Progenitor cell of endocrine pancreas (in vitro differentiated cells): ENCODE results near the gene SPTBN4. TPM values are rescaled to one million over a fixed set of nuclear protein-coding genes. Genes with fewer than 3 reads are reported as not detected.
"Not testable (repeated sequence)": the region's sequence is repeated elsewhere in the genome, so short reads cannot be mapped to it uniquely, and the experiment has no call there.

ENCODE experiments used
- DNase-seq: peaks from one replicate; pipeline ENCODE4 v3.0.0; 2021; ENCODE audit warnings: low spot score; ENCODE audit not compliant: unreplicated experiment
- H3K27ac Mint-ChIP-seq: 2 replicates; pipeline ENCODE4 v1.8.0; 2021; ENCODE audit warnings: mild to moderate bottlenecking, moderate library complexity, mixed read lengths
- H3K27me3 Mint-ChIP-seq: 2 replicates; pipeline ENCODE4 v1.8.0; 2021; ENCODE audit warnings: mixed read lengths
- H3K36me3 Mint-ChIP-seq: 2 replicates; pipeline ENCODE4 v1.8.0; 2022; ENCODE audit warnings: mixed read lengths; ENCODE audit not compliant: insufficient read depth
- H3K4me1 Mint-ChIP-seq: 2 replicates; pipeline ENCODE4 v1.8.0; 2021; ENCODE audit warnings: low read depth, mixed read lengths
- H3K4me3 Mint-ChIP-seq: 2 replicates; pipeline ENCODE4 v1.8.0; 2021; ENCODE audit warnings: low read depth, mild to moderate bottlenecking, moderate library complexity, mixed read lengths
- H3K9me3 Mint-ChIP-seq: 2 replicates; pipeline ENCODE4 v1.8.0; 2021; ENCODE audit warnings: low read depth, mixed read lengths
- total RNA-seq: library from RNA; stranded (reverse); gene quantifications from 2 replicates; pipeline ENCODE4 v1.2.1, GENCODE V29; 2021
- TF ChIP-seq, protein P1 (sequence below): fragments of 200-600 bp; sonication (generic); IDR thresholded peaks from one replicate; pipeline ENCODE4 v1.5.0; 2021; ENCODE audit warnings: antibody characterized with exemption, mild to moderate bottlenecking; ENCODE audit not compliant: unreplicated experiment

The SPTBN4 gene
- total RNA-seq, 1 donor from 2014 or later, result 3.1 TPM

DNA sequence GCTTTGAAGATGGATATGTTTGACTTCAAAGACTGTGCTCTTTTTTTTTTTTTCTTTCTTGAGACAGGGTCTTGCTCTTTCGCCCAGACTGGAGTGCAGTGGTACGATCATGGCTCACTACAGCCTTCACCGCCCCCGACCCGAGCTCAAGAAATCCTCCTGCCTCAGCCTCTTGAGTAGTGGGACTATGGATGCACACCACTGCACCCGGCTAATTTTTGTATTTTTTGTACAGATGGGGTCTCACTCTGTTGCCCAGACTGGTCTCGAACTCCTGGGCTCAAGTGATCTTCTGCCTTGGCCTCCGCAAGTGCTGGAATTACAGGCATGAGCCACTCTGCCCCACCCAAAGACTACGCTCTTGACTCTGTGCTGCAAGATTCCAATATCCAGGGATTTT is 50.4 kb downstream of the SPTBN4 start:
- Mint-ChIP-seq H3K4me3 (no peak overlapping the region), H3K9me3 (no peaks in the 10 kb centered on the region), H3K27ac (no peak overlapping the region), H3K4me1 (no peaks in the 10 kb centered on the region), H3K36me3 (no peaks in the 10 kb centered on the region), H3K27me3 (peaks cover 63% of the 10 kb centered on the region)
- no peak for DNase-seq
- TF ChIP-seq, protein P1, sequence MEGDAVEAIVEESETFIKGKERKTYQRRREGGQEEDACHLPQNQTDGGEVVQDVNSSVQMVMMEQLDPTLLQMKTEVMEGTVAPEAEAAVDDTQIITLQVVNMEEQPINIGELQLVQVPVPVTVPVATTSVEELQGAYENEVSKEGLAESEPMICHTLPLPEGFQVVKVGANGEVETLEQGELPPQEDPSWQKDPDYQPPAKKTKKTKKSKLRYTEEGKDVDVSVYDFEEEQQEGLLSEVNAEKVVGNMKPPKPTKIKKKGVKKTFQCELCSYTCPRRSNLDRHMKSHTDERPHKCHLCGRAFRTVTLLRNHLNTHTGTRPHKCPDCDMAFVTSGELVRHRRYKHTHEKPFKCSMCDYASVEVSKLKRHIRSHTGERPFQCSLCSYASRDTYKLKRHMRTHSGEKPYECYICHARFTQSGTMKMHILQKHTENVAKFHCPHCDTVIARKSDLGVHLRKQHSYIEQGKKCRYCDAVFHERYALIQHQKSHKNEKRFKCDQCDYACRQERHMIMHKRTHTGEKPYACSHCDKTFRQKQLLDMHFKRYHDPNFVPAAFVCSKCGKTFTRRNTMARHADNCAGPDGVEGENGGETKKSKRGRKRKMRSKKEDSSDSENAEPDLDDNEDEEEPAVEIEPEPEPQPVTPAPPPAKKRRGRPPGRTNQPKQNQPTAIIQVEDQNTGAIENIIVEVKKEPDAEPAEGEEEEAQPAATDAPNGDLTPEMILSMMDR, result no peak

DNA sequence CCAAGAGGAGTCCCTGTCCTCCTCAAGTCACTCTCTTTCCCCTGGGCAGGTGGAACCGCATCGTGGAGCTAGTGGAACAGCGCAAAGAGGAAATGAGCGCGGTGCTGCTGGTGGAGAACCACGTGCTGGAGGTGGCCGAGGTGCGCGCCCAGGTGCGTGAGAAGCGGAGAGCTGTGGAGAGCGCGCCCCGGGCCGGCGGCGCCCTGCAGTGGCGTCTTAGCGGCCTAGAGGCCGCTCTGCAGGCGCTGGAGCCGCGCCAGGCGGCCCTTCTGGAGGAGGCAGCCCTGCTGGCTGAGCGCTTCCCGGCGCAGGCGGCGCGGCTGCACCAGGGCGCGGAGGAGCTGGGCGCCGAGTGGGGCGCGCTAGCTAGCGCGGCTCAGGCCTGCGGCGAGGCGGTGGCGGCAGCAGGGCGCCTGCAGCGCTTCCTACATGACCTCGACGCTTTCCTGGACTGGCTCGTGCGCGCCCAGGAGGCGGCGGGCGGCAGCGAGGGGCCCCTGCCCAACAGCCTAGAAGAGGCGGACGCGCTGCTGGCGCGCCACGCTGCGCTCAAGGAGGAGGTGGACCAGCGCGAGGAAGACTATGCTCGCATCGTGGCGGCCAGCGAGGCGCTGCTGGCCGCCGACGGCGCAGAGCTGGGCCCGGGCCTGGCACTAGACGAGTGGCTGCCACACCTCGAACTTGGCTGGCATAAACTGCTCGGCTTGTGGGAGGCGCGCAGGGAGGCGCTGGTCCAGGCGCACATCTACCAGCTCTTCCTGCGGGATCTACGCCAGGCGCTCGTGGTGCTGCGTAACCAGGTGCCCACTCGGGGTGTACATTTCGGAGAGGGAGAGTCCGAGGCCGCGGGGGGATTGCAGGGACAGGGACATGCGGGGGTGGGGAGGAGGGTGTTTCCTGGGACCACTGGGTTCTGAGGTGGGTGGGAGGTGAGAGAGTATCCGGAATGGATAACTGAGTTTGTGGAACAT is 52.8 kb downstream of the SPTBN4 start:
- TF ChIP-seq, protein P1, result peak; percentile 12
- Mint-ChIP-seq H3K36me3 (no peaks in the 10 kb centered on the region), H3K9me3 (no peaks in the 10 kb centered on the region), H3K4me3 (no peak overlapping the region), H3K27me3 (peaks cover 49% of the 10 kb centered on the region), H3K4me1 (peaks cover 1% of the 10 kb centered on the region), H3K27ac (no peak overlapping the region)
- no peak for DNase-seq

DNA sequence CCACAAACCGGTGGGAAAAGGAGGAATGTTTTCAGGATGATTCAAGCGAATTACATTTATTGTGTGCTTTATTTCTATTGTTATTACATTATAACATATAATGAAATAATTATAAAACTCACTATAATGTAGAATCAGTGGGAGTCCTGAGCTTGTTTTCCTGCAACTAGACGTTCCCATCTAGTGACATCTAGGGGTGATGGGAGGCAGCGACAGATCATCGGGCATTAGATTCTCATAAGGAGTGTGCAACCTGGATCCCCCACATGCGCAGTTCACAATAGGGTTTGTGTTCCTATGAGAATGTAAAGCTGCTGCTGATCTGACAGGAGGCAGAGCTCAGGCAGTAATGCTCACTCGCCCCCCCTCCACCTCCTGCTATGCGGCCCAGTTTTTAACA is 54.5 kb downstream of the SPTBN4 start:
- TF ChIP-seq, protein P1, result peak; percentile 13
- DNase-seq, result no peak
- no peaks in the 10 kb centered on the region for H3K9me3 Mint-ChIP-seq
- H3K36me3 Mint-ChIP-seq, result no peaks in the 10 kb centered on the region
- no peak overlapping the region for H3K27ac Mint-ChIP-seq
- H3K4me3 Mint-ChIP-seq, result no peak overlapping the region
- H3K4me1 Mint-ChIP-seq, result peaks cover 4% of the 10 kb centered on the region
- peaks cover 50% of the 10 kb centered on the region for H3K27me3 Mint-ChIP-seq

DNA sequence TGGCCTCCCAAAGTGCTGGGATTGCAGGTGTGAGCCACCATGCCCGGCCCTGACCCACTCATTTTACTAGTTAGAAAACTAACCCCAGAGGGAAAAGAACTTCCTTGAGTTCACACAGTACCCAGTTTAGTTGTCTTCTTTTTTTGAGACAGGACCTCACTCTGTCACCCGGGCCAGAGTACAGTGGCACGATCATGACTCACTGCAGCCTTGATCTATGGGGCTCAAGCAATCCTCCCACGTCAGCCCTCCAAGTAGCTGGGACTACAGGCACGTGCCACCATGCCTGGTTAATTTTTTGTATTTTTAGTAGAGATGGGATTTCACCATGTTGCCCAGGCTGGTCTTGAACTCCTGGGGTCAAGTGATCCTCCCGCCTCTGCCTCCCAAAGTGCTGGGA is 55.1 kb downstream of the SPTBN4 start:
- not testable (repeated sequence) for H3K4me3 Mint-ChIP-seq, H3K27ac Mint-ChIP-seq, DNase-seq, H3K36me3 Mint-ChIP-seq, H3K4me1 Mint-ChIP-seq, H3K9me3 Mint-ChIP-seq
- H3K27me3 Mint-ChIP-seq, result peaks cover 48% of the 10 kb centered on the region

DNA sequence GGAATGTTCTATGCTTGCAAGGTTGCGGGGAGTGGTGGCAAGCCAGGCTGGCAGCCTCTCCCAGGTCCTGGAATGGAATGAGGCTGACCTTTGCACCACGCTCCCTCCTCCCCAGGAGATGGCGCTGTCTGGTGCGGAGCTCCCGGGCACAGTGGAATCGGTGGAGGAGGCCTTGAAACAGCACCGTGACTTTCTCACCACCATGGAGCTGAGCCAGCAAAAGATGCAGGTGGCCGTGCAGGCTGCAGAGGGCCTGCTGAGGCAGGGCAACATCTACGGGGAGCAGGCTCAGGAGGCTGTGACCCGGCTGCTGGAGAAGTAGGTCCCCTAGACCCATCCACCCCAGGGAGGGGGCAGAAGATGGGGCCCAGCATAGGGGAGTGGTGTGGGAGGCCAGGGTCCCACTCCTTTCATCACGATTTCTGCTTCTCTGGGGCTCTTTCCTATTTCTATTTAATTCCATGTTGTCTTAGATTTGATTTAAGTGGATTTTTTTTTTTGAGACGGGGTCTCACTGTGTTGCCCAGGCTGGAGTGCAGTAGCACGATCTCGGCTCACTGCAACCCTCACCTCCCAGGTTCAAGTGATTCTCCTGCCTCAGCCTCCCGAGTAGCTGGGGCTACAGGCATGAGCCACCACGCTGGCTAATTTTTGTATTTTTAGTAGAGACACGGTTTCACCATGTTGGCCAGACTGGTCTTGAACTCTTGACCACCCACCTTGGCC is 56.7 kb downstream of the SPTBN4 start:
- TF ChIP-seq, protein P1, result peak; percentile 76
- peaks cover 4% of the 10 kb centered on the region for H3K4me1 Mint-ChIP-seq
- H3K27ac Mint-ChIP-seq, result peak overlapping the region; percentile 46
- peak; percentile 62 for DNase-seq
- peaks cover 44% of the 10 kb centered on the region for H3K27me3 Mint-ChIP-seq
- no peaks in the 10 kb centered on the region for H3K36me3 Mint-ChIP-seq
- no peaks in the 10 kb centered on the region for H3K9me3 Mint-ChIP-seq
- H3K4me3 Mint-ChIP-seq, result no peak overlapping the region
